Head of caudate nucleus (tissue), 42 donors: ENCODE results near the gene NLRP8.
"Not testable (repeated sequence)": the region's sequence is repeated elsewhere in the genome, so short reads cannot be mapped to it uniquely, and the experiment has no call there.

Experiments used
- DNase-seq, 42 donors: peaks; one replicate each; pipeline versions ENCODE4 v3.0.0 to v3.0.0-alpha.2; 2020 to 2021; ENCODE audit warnings: mixed read lengths in 7 of 42
- intact Hi-C: fragments of 100-400 bp; cut with DNase I; formaldehyde crosslinking; loops from one replicate; pipeline ENCODE4 v1.15.0; 2022

Gene NLRP8

DNA sequence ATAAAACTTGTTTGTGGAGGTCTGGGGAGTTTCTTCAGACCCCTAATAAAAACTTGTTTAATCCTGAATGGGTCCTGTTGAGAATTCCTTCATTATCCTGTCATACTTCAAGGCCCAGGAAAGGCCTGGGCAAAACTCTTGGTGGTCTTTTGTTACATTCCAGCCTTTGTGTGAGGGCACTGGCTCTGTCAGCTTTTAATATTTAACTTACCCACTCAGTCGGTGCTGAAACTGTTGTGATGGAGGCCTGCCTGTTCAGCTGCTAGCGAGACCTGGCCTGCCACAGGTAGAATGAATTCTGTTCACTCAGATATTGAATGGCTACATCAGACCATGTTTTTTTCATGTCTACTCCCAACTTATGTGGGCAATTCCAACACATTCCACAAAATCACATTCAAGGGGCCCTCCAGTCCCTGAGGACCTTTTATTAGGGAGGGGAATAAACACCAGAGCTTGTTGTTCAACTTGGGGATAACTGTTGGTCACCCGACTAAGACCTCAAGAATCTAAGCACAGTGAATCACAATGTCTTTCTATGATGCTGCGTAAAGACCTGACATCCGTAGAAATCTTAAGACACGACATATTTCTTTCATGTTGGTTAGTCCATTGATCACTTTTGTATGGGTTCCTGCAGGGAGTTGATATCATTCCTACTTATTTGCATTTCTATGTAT lies 12.5 kb downstream of the NLRP8 start:
- no peak for DNase-seq
- intact Hi-C loops = no loop called here

DNA sequence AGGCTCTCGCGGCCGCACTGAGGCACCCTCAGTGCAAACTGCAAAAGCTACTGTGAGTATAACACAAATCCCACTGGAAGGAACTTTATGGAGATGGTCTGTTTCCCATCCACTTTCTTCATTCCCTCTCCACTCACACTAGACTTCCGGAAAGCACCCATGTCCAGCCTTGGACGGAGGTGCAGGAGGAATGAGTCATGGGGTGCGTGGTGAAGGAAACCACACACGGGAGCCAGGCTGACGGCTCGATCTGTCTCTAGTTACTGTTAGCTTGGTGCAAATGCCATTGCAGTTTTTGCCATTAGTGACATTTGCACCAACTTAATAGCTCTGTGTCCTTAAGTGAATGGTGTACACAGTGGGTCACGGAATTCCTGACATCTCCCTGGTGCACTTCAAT lies 14.6 kb downstream of the NLRP8 start:
- intact Hi-C loops = no loop called here

DNA sequence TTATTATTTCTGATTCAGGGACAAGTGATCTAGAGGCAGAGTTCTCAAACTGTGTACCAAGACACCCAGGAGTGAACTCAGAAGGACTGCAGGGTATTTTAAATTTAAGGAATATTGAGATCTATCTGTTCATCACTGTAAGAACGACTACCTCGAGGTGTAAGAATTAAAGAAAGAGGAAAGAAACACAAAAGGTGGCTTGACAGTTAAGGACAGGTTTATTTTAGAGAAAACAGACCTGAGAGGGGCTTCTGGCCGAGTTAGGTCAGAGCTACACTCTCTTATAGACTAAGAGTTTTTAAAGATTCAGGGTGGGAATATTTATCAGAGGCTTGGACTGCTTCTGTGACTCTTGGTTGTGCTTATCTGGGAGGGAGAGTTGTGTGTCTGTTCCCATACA lies 26.4 kb downstream of the NLRP8 start:
- DNase-seq = no peak

More for the DNA sequence above, 14.6 kb downstream of the NLRP8 start:
- no peak for DNase-seq

DNA sequence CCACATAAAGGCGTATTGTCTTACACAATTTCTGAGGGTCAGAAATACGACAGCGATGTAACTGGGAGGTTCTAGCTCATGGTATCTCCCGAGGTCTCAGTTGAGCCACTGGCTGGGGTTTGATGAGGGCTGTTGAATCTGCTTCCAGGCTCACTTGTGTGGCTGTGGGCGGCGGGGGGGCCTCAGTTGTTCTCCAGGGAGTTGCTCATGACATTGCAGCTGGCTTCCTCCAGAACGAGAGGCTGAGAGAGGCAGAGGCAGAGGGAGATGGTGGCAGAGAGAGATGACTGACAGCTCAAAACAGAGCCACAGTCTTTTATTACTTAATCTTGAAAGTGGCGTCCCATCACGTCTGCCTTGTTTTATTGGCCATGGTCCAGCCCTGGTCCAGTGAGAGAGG lies 32.8 kb downstream of the NLRP8 start:
- no peak for DNase-seq
- intact Hi-C loops = no loop called here

More for the DNA sequence above, 26.4 kb downstream of the NLRP8 start:
- intact Hi-C loops = no loop called here

DNA sequence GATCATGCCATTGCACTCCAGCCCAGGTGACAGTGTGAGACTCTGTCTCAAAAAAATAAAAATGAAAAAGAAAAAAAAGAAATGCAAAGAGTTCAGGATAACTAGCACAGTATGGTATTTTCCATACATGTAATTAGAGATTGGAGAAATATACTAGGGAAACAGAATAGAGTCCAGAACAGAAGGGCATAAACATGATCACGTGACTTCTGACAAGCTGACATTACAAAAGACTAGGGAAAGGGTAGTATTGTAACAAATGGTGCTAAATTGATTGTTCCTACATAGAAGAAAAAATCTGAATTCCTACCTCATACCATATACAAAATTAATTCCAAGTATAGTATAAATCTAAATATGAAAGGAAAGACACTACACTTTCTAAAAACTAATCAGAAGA lies 37.6 kb downstream of the NLRP8 start:
- intact Hi-C loops = no loop called here

DNA sequence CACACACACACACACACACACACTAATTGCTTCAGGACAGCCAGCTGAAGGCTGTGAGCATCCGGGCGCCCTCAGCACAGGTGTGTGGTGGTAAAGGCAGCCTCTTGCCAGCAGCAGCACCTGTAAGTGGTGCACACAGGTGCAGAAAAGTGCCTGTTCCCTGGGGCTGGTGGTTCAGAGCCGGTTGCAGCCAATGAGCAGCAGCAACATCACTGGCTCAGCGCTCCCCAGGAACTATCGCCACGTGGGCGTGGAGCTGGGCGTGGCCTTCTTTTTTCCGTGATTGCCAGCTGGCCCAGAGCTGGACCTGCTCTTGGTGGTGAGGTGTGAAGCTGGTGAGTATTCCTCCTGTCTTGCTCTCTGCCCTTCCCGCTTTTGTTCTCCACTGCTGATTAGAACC lies 38.9 kb downstream of the NLRP8 start, which contains the start of gene NLRP5:
TSS of gene NLRP5 (plus strand) at position 289 of the 400 bp plus-strand sequence.
- no peak for DNase-seq
- intact Hi-C loops = no loop called here

More for the DNA sequence above, 37.6 kb downstream of the NLRP8 start:
- no peak for DNase-seq

DNA sequence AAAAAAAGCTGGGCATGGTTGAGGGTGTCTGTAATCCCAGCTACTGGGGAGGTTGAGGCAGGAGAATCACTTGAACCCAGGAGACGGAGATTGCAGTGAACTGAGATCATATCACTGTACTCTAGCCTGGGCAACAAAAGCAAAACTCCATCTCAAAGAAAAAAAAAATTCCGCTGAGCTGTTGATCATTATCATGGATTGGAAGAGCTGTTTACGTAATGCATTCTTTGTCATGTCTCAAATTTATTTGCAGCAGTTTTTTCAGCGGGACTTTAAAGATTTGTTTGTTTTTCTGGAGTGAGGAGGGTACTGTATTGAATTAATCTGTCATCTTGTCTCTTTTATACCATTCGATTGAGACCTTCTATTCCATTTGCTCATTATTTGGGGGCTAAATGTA lies 43.2 kb downstream of the NLRP8 start:
- intact Hi-C loops = no loop called here
- DNase-seq = no peak

DNA sequence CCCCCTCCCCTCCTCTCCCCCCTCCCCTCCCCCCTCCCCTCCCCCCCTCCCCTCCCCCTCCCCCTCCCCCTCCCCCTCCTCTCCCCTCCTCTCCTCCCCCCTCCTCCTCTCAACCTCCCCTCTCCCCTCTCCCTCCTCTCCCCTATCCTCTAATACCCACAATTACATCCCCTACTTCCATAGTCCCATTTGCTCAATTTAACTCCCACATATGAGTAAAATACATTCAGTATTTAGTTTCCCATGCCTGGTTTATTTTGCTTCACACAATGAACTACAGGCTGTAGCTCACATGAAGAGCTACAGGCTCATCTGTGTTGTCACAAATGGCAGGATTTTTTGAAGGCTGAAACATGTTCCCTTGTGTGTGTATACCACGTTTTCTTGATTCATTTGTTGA lies 45.9 kb downstream of the NLRP8 start:
- intact Hi-C loops = no loop called here
- no peak for DNase-seq

DNA sequence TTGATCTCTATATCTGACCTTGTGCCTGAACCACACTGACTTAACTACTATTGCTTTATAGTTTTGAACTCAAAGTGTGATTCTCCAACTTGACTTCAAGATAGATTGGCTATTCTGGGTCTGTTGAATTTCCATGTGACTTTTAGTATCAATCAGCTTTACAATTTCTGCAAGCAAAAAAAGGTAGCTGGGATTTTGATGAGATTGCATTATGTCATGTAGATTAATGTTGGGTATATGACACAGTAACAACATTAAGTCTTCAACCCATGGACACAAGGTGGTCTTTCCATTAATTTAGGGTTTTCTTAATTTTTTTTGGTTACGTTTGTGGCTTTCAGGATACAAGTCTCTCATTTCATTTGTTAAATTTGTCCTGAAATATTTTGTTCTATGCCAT lies 67.1 kb downstream of the NLRP8 start:
- DNase-seq = no peak
- intact Hi-C loops = no loop called here

DNA sequence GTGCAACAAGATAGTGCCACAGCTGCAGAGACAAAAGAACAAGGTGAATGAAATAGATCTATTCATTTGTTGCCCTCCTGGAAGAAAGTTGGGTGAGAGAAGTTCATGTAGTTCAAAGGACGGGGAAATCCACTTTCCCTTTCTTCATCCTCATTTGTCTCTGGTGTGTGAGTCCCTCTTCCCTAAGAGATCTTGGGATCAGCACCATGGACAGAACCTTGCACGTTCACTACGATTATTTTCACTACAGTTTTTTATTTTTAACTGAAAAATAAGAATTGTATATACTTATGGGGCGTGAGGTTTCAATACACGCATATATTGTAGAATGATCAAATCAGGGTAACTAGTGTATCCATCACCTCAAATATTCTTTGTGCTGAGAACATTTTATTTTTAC lies 68.1 kb downstream of the NLRP8 start:
- DNase-seq = no peak
- intact Hi-C loops = no loop called here

DNA sequence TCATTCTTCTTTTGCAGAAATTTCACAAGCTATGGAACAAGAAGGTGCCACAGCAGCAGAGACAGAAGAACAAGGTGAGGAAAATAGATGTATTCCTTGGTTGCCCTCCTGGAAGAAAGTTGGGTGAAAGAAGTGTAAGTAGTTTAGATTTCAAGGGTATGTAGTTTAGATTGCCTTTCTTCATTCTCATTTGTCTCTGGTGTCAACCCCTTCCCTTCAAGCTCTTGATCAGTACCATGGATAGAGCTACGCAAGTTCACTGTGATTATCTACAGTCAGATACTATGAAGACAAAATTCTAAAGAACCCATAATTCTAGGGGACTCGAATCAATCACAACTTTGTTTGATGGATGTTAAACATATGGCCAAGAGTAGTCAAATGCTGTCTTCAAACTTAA lies 71.7 kb downstream of the NLRP8 start:
- intact Hi-C loops, DNase-seq: not testable (repeated sequence)

DNA sequence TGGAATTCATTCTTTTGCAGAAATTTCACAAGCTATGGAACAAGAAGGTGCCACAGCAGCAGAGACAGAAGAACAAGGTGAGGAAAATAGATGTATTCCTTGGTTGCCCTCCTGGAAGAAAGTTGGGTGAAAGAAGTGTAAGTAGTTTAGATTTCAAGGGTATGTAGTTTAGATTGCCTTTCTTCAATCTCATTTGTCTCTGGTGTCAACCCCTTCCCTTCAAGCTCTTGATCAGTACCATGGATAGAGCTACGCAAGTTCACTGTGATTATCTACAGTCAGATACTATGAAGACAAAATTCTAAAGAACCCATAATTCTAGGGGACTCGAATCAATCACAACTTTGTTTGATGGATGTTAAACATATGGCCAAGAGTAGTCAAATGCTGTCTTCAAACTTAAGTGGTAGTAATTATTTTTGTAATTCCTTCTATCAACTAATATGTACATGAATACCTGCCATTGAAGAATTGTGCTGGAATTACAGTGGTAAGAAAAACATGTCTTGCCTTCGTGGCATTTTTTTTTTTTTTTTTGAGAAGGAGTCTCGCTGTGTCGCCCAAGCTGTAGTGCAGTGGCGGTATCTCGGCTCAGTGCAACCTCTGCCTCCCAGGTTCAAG lies 72.8 kb downstream of the NLRP8 start:
- intact Hi-C loops, DNase-seq: not testable (repeated sequence)

DNA sequence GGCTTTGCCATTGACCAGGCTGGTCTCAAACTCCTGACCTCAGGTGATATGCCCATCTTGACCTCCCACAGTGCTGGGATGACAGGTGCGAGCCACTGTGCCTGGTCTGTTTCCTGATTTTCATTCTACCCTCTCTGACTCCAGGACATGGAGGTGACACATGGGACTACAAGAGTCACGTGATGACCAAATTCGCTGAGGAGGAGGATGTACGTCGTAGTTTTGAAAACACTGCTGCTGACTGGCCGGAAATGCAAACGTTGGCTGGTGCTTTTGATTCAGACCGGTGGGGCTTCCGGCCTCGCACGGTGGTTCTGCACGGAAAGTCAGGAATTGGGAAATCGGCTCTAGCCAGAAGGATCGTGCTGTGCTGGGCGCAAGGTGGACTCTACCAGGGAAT lies 79.1 kb downstream of the NLRP8 start:
- DNase-seq = peak in 1 of 42 donors; percentile 12
- intact Hi-C loops = no loop called here
